Endodermal cell (in vitro differentiated cells): Measurements from ENCODE around the gene MALRD1. TPM values are rescaled to one million over a fixed set of nuclear protein-coding genes. Genes with fewer than 3 reads are reported as not detected.

Experiments used
- DNase-seq: peaks from one replicate; pipeline ENCODE4 v3.0.0-alpha.2; 2017
- H3K27ac ChIP-seq: 2 replicates; pipeline ENCODE4 v1.5.1; 2013; ENCODE audit warnings: mild to moderate bottlenecking, low read depth, low read length, moderate library complexity
- H3K27me3 ChIP-seq: 2 replicates; pipeline ENCODE4 v1.6.1; 2013; ENCODE audit warnings: mild to moderate bottlenecking, low read length, moderate library complexity; ENCODE audit not compliant: insufficient read depth, control insufficient read depth, poor library complexity, severe bottlenecking
- H3K36me3 ChIP-seq: 2 replicates; pipeline ENCODE4 v1.7.0; 2013; ENCODE audit warnings: mild to moderate bottlenecking, low read length, moderate library complexity; ENCODE audit not compliant: control insufficient read depth, insufficient read depth
- H3K4me1 ChIP-seq: one replicate; pipeline ENCODE4 v1.7.0; 2013; ENCODE audit warnings: low read length; ENCODE audit not compliant: control insufficient read depth, insufficient read depth
- H3K4me3 ChIP-seq: 2 replicates; pipeline ENCODE4 v1.5.1; 2013; ENCODE audit warnings: mild to moderate bottlenecking, low read length, moderate library complexity
- H3K9ac ChIP-seq: 2 replicates; pipeline ENCODE4 v1.6.1; 2013; ENCODE audit warnings: mild to moderate bottlenecking, low read length, moderate library complexity; ENCODE audit not compliant: poor library complexity, severe bottlenecking; ENCODE audit errors: extremely low read depth
- H3K9me3 ChIP-seq: 2 replicates; pipeline ENCODE4 v1.6.1; 2013; ENCODE audit warnings: mild to moderate bottlenecking, low read length, moderate library complexity; ENCODE audit not compliant: control insufficient read depth
- H3K27ac Mint-ChIP-seq: 2 replicates; pipeline ENCODE4 v1.8.0; 2020; ENCODE audit warnings: mixed read lengths
- H3K27me3 Mint-ChIP-seq: 2 replicates; pipeline ENCODE4 v1.8.0; 2021; ENCODE audit warnings: mild to moderate bottlenecking, mixed read lengths; ENCODE audit not compliant: insufficient read depth
- H3K36me3 Mint-ChIP-seq: 2 replicates; pipeline ENCODE4 v1.8.0; 2020; ENCODE audit warnings: low read depth, mixed read lengths
- H3K4me1 Mint-ChIP-seq: 2 replicates; pipeline ENCODE4 v1.8.0; 2020; ENCODE audit warnings: mixed read lengths
- H3K4me3 Mint-ChIP-seq: 2 replicates; pipeline ENCODE4 v1.8.0; 2020; ENCODE audit warnings: mild to moderate bottlenecking, moderate library complexity, mixed read lengths
- H3K9me3 Mint-ChIP-seq: 2 replicates; pipeline ENCODE4 v1.8.0; 2020; ENCODE audit warnings: mild to moderate bottlenecking, mixed read lengths
- WGBS, 2 experiments: methylation state at CpG; one replicate each; pipeline versions ENCODE4 v1.1.5 to v1.1.7; 2013; ENCODE audit warnings: missing lambda C conversion rate in 2 of 2, mixed read lengths in 1 of 2; ENCODE audit not compliant: insufficient coverage in 1 of 2, insufficient read length in 1 of 2; 5-methylcytosine and 5-hydroxymethylcytosine counted together
- total RNA-seq, 2 donors: library from RNA; stranded (reverse); fragmentation: NEBNext Ultra II Directional in 1 of 2; extraction: Animal tissue kit (Norgen Biotek cat#: 25700) in 1 of 2; gene quantifications; 2 replicates in 1 of 2; 3 replicates in 1 of 2; pipeline ENCODE4 v1.2.1, GENCODE V29; 2021
- TF ChIP-seq, protein P1 (sequence below): fragments of 200-600 bp; sonication (generic); conservative IDR thresholded peaks from 2 replicates; pipeline ENCODE4 v1.5.0; 2021; ENCODE audit warnings: antibody characterized with exemption, mild to moderate bottlenecking

The MALRD1 gene
- total RNA-seq, 2 donors from 2014 or later, result 0.64 to 1.5 TPM

DNA sequence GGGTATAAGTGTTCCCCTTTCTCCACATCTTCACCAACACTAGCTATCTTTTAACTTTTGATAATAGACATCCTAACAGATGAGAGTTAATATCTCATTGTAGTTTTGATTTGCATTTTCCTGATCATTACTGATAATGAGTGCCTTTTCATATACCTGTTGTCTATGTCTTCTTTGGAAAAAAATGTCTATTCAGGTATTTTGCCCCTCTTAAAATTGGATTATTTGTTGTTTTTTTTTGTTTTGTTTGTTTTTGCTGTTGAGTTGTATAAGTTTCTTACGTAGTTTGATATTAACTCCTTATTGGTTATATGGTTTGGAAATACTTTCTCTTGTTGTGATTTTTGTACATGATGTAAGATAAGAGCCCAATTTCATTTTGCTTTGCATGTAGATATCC, 214.7 kb downstream of the MALRD1 start:
- Histone ChIP-seq H3K4me3 (no peak overlapping the region), H3K36me3 (no peaks in the 10 kb centered on the region), H3K9ac (no peak overlapping the region), H3K4me1 (no peaks in the 10 kb centered on the region), H3K9me3 (no peaks in the 10 kb centered on the region), H3K27me3 (no peaks in the 10 kb centered on the region), H3K27ac (no peak overlapping the region)
- no peak for DNase-seq
- no peak overlapping the region for H3K4me3 Mint-ChIP-seq
- no peaks in the 10 kb centered on the region for H3K9me3 Mint-ChIP-seq
- no peaks in the 10 kb centered on the region for H3K4me1 Mint-ChIP-seq
- WGBS, 2 experiments, result 95% methylated on average over 1 of the region's 1 CpG; no CpG with 5 or more reads in 1 of the 2 experiments
- no peaks in the 10 kb centered on the region for H3K36me3 Mint-ChIP-seq
- H3K27ac Mint-ChIP-seq, result no peak overlapping the region
- TF ChIP-seq, protein P1, sequence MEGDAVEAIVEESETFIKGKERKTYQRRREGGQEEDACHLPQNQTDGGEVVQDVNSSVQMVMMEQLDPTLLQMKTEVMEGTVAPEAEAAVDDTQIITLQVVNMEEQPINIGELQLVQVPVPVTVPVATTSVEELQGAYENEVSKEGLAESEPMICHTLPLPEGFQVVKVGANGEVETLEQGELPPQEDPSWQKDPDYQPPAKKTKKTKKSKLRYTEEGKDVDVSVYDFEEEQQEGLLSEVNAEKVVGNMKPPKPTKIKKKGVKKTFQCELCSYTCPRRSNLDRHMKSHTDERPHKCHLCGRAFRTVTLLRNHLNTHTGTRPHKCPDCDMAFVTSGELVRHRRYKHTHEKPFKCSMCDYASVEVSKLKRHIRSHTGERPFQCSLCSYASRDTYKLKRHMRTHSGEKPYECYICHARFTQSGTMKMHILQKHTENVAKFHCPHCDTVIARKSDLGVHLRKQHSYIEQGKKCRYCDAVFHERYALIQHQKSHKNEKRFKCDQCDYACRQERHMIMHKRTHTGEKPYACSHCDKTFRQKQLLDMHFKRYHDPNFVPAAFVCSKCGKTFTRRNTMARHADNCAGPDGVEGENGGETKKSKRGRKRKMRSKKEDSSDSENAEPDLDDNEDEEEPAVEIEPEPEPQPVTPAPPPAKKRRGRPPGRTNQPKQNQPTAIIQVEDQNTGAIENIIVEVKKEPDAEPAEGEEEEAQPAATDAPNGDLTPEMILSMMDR, result no peak
- H3K27me3 Mint-ChIP-seq, result no peaks in the 10 kb centered on the region

DNA sequence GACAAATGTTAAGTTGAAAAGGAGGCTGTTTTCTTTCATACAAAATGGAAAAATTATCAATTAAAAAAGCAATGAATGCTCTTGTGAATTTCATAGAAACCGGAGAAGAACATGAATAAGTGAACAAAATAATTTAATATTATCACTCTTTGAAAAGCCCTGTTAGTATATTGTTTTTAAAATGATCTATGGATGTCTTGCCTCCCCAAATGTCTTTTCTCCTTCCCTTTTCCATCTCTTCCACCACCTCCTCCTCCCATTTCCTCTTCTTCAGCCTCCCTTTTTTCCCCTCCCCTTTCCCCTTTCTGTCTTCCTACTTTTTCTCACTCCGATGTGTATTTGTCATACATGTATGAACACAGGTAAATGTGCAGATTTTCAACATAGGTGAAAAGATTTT, 234.7 kb downstream of the MALRD1 start:
- WGBS, 2 experiments, result 63% methylated on average over 1 of the region's 2 CpGs; no CpG with 5 or more reads in 1 of the 2 experiments
- no peaks in the 10 kb centered on the region for H3K27me3 Mint-ChIP-seq
- Histone ChIP-seq H3K4me1 (no peaks in the 10 kb centered on the region), H3K9me3 (no peaks in the 10 kb centered on the region), H3K27me3 (no peaks in the 10 kb centered on the region), H3K9ac (no peak overlapping the region), H3K27ac (no peak overlapping the region), H3K4me3 (no peak overlapping the region), H3K36me3 (no peaks in the 10 kb centered on the region)
- no peak overlapping the region for H3K4me3 Mint-ChIP-seq
- TF ChIP-seq, protein P1, result no peak
- no peaks in the 10 kb centered on the region for H3K36me3 Mint-ChIP-seq
- no peaks in the 10 kb centered on the region for H3K9me3 Mint-ChIP-seq
- no peak for DNase-seq
- no peaks in the 10 kb centered on the region for H3K4me1 Mint-ChIP-seq
- H3K27ac Mint-ChIP-seq, result no peak overlapping the region

DNA sequence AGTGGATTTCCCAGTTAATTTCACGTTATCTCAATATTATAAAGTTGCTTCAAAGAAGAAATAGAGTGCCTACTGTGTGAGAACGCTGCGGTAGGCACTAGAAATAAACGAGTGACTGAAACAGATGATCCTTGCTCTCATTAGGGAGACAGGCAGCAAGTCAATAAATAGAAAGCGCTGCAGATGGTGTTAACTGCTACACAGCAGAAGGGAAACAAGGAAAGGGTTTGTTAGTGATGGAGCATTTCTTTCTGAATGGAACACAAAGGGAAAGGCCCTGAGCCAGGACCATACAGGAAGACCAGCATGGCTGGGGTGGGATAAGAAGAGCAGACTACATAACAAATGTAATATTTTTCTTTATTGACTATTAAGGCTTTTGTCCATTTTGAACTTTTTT, 235.2 kb downstream of the MALRD1 start:
- Histone ChIP-seq H3K4me3 (no peak overlapping the region), H3K9ac (no peak overlapping the region), H3K4me1 (no peaks in the 10 kb centered on the region), H3K27me3 (no peaks in the 10 kb centered on the region), H3K36me3 (no peaks in the 10 kb centered on the region), H3K9me3 (no peaks in the 10 kb centered on the region), H3K27ac (no peak overlapping the region)
- Mint-ChIP-seq H3K27ac (no peak overlapping the region), H3K36me3 (no peaks in the 10 kb centered on the region), H3K27me3 (no peaks in the 10 kb centered on the region), H3K4me3 (no peak overlapping the region), H3K4me1 (no peaks in the 10 kb centered on the region), H3K9me3 (no peaks in the 10 kb centered on the region)
- WGBS, 2 experiments, result 88 to 97% methylated on average over 4 to 5 of the region's 5 CpGs
- DNase-seq, result no peak
- TF ChIP-seq, protein P1, result no peak
